ENCODE results near the gene KCNMA1.

DNA sequence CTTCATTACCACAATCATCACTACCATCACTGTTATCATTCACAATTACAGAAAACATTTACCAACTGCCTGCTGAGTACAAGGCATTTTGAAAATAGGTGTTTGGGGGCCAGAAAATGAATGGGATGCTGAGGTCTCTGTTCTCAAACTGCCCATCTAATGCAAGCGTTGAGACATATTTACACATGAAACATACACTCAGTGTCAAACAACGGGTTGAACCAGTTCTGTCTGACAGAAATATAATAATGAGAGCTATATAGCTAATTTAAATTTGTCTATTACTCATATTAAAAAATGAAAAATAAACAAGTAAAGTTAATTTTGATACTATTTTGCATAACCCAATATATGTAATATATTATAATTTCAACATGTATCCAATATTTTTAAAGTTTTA is 303.1 kb downstream of the KCNMA1 start:
- no peak for TF ChIP-seq CTCF (IDR thresholded peaks at IDR 0.05 in 8 of 11, conservative IDR thresholded peaks at IDR 0.05 in 3 of 11)
- TF ChIP-seq POLR2A (IDR thresholded peaks at IDR 0.05): no peak
